Loucy (cell line): ENCODE data around the gene CD38.
"Not testable (repeated sequence)": the region's sequence is repeated elsewhere in the genome, so short reads cannot be mapped to it uniquely, and the experiment has no call there.

Experiments used
- H2AFZ ChIP-seq: fragments of 200-600 bp; sonication (generic); 2 replicates; pipeline ENCODE4 v1.6.0; 2016; ENCODE audit warnings: antibody characterized with exemption, mild to moderate bottlenecking, low read length, moderate library complexity
- H3F3A ChIP-seq: fragments of 200-600 bp; 2 replicates; pipeline ENCODE4 v1.6.0; 2016; ENCODE audit warnings: antibody characterized with exemption, low read depth, mild to moderate bottlenecking
- H3K27me3 ChIP-seq: fragments of 200-600 bp; sonication (generic); 2 replicates; pipeline ENCODE4 v1.6.1; 2014; ENCODE audit warnings: low read length, mild to moderate bottlenecking; ENCODE audit not compliant: insufficient read depth, poor library complexity, severe bottlenecking
- H3K36me3 ChIP-seq: fragments of 200-600 bp; sonication (generic); 2 replicates; pipeline ENCODE4 v1.6.1; 2016; ENCODE audit warnings: low read length; ENCODE audit not compliant: insufficient read depth
- H3K4me1 ChIP-seq: fragments of 200-600 bp; sonication (generic); 2 replicates; pipeline ENCODE4 v1.5.1; 2014; ENCODE audit warnings: low read length, mild to moderate bottlenecking; ENCODE audit not compliant: insufficient read depth, poor library complexity, severe bottlenecking
- H3K4me2 ChIP-seq: fragments of 200-600 bp; sonication (generic); 2 replicates; pipeline ENCODE4 v1.6.0; 2014; ENCODE audit warnings: antibody characterized with exemption, low read length, low read depth, mild to moderate bottlenecking; ENCODE audit not compliant: poor library complexity, severe bottlenecking
- H3K4me3 ChIP-seq: fragments of 200-600 bp; sonication (generic); 2 replicates; pipeline ENCODE4 v1.5.1; 2014; ENCODE audit warnings: low read length, mild to moderate bottlenecking, mixed read lengths; ENCODE audit not compliant: poor library complexity, severe bottlenecking
- H3K79me2 ChIP-seq: fragments of 200-600 bp; sonication (generic); 2 replicates; pipeline ENCODE4 v1.6.1; 2014; ENCODE audit warnings: low read length; ENCODE audit not compliant: insufficient read depth
- H3K9ac ChIP-seq: fragments of 200-600 bp; sonication (generic); 2 replicates; pipeline ENCODE4 v1.6.0; 2014; ENCODE audit warnings: mild to moderate bottlenecking, low read depth, low read length, moderate library complexity; ENCODE audit not compliant: poor library complexity, severe bottlenecking
- H3K9me2 ChIP-seq: fragments of 200-600 bp; sonication (generic); replicated peaks from 2 replicates; pipeline ENCODE4 v1.6.1; 2016; ENCODE audit warnings: low read depth, low read length, mixed read lengths
- H3K9me3 ChIP-seq: fragments of 200-600 bp; sonication (generic); 2 replicates; pipeline ENCODE4 v1.6.1; 2014; ENCODE audit warnings: mild to moderate bottlenecking, antibody characterized with exemption, low read length, low read depth; ENCODE audit not compliant: insufficient read depth
- H4K20me1 ChIP-seq: fragments of 200-600 bp; sonication (generic); 2 replicates; pipeline ENCODE4 v1.6.0; 2014; ENCODE audit warnings: antibody characterized with exemption, low read length, mild to moderate bottlenecking; ENCODE audit not compliant: insufficient read depth, poor library complexity, severe bottlenecking
- EZH2phosphoT487 ChIP-seq: fragments of 200-600 bp; IDR thresholded peaks from 2 replicates; pipeline ENCODE4 v1.6.1; 2018; ENCODE audit warnings: antibody characterized with exemption, mild to moderate bottlenecking, moderate library complexity, borderline replicate concordance
- TF ChIP-seq, protein P1 (sequence below): fragments of 200-600 bp; sonication (generic); conservative IDR thresholded peaks from 2 replicates; pipeline ENCODE4 v1.5.1; 2014; ENCODE audit warnings: mild to moderate bottlenecking, antibody characterized with exemption, low read length

Gene CD38

GRCh38 chr4:15756361-15756861 is 21.7 kb upstream of the CD38 start:
- peak overlapping the region; percentile 89 for H3K4me2 ChIP-seq

DNA sequence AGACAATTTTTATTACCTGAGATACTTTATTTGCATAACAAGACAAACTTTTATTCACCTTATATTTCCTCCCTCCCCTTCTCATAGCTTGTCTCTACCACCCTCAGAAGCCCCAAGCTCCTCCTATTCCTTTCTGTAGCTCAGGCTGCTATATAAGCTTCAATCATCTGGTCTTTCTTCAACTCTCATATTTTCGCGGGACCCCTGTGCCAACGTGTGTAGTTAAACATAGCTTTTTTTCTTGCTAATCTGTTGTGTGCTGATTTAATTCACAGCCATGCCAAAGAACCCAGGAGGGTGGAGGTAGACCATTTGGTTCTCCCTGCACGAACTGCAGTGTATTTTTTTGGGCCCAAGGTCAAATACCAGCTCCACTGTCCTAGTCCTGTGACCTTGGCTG is 21.1 kb upstream of the CD38 start:
- Histone ChIP-seq H3K9me3 (no peaks in the 10 kb centered on the region), H3K36me3 (no peaks in the 10 kb centered on the region), H3K27me3 (no peaks in the 10 kb centered on the region), H3K4me3 (peak overlapping the region; percentile 72), H4K20me1 (no peaks in the 10 kb centered on the region), H3F3A (peaks cover 12% of the 10 kb centered on the region), H2AFZ (peak overlapping the region; percentile 54; the same call in 1 of the 2 replicates), H3K4me1 (peaks cover 43% of the 10 kb centered on the region), H3K79me2 (no peaks in the 10 kb centered on the region), H3K9me2 (no peaks in the 10 kb centered on the region), H3K9ac (peak overlapping the region; percentile 85), H3K4me2 (peak overlapping the region; percentile 88)
- no peak for TF ChIP-seq EZH2phosphoT487
- TF ChIP-seq, protein P1, sequence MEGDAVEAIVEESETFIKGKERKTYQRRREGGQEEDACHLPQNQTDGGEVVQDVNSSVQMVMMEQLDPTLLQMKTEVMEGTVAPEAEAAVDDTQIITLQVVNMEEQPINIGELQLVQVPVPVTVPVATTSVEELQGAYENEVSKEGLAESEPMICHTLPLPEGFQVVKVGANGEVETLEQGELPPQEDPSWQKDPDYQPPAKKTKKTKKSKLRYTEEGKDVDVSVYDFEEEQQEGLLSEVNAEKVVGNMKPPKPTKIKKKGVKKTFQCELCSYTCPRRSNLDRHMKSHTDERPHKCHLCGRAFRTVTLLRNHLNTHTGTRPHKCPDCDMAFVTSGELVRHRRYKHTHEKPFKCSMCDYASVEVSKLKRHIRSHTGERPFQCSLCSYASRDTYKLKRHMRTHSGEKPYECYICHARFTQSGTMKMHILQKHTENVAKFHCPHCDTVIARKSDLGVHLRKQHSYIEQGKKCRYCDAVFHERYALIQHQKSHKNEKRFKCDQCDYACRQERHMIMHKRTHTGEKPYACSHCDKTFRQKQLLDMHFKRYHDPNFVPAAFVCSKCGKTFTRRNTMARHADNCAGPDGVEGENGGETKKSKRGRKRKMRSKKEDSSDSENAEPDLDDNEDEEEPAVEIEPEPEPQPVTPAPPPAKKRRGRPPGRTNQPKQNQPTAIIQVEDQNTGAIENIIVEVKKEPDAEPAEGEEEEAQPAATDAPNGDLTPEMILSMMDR = no peak

More at GRCh38 chr4:15756361-15756861, 21.7 kb upstream of the CD38 start:
- H2AFZ ChIP-seq = peak overlapping the region; percentile 54; the same call in 1 of the 2 replicates
- H3K9ac ChIP-seq = peak overlapping the region; percentile 85
- H3K79me2 ChIP-seq = no peaks in the 10 kb centered on the region
- H4K20me1 ChIP-seq = no peaks in the 10 kb centered on the region
- H3K9me2 ChIP-seq = no peaks in the 10 kb centered on the region
- peaks cover 12% of the 10 kb centered on the region for H3F3A ChIP-seq
- peak overlapping the region; percentile 72 for H3K4me3 ChIP-seq
- TF ChIP-seq, protein P1 = peak; percentile 77
- no peak for TF ChIP-seq EZH2phosphoT487
- no peaks in the 10 kb centered on the region for H3K36me3 ChIP-seq
- H3K27me3 ChIP-seq = no peaks in the 10 kb centered on the region
- H3K9me3 ChIP-seq = no peaks in the 10 kb centered on the region
- peaks cover 39% of the 10 kb centered on the region for H3K4me1 ChIP-seq

DNA sequence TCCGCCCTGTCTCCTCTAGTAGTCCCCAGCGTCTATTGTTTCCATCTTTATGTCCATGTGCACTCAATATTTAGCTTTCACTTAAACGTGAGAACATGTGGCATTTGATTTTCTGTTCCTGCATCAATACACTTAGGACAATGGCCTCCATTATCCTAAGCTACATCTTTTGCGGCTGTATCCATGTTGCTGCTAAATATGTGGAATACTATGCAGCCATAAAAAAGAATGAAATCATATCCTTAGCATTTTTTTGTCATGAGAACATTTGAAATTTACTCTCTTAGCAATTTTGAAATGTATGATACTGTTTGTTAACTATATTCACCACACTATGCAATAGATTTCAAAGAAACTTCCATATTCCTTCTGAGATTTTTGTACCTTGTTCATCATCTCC is 19.8 kb upstream of the CD38 start:
- Histone ChIP-seq H3K4me1 (peaks cover 40% of the 10 kb centered on the region), H2AFZ (no peak overlapping the region), H3K4me3 (no peak overlapping the region), H3K9ac (no peak overlapping the region), H3K27me3 (no peaks in the 10 kb centered on the region), H3K4me2 (no peak overlapping the region), H4K20me1 (no peaks in the 10 kb centered on the region), H3K36me3 (no peaks in the 10 kb centered on the region), H3K9me2 (no peaks in the 10 kb centered on the region), H3K9me3 (no peaks in the 10 kb centered on the region), H3K79me2 (no peaks in the 10 kb centered on the region), H3F3A (peaks cover 12% of the 10 kb centered on the region)
- no peak for TF ChIP-seq EZH2phosphoT487
- TF ChIP-seq, protein P1 = no peak

GRCh38 chr4:15762460-15762859 is 15.7 kb upstream of the CD38 start:
- not testable (repeated sequence) for H4K20me1 ChIP-seq, H2AFZ ChIP-seq, H3K9me3 ChIP-seq, H3K9ac ChIP-seq, H3K4me2 ChIP-seq, H3K9me2 ChIP-seq, H3K36me3 ChIP-seq, H3K79me2 ChIP-seq, H3K4me3 ChIP-seq, H3K27me3 ChIP-seq
- Histone ChIP-seq H3F3A (peaks cover 21% of the 10 kb centered on the region), H3K4me1 (peaks cover 44% of the 10 kb centered on the region)
